Colon (tissue), 2 donors: ENCODE data around the gene STEAP2.

ENCODE experiments used
- FAIRE-seq: peaks from 2 replicates; lab custom pipeline; 2012; peaks lifted over from hg19 to GRCh38; lab: Jason Lieb, UNC
- donor health status: control.
- donor health status: control.

The STEAP2 gene

DNA sequence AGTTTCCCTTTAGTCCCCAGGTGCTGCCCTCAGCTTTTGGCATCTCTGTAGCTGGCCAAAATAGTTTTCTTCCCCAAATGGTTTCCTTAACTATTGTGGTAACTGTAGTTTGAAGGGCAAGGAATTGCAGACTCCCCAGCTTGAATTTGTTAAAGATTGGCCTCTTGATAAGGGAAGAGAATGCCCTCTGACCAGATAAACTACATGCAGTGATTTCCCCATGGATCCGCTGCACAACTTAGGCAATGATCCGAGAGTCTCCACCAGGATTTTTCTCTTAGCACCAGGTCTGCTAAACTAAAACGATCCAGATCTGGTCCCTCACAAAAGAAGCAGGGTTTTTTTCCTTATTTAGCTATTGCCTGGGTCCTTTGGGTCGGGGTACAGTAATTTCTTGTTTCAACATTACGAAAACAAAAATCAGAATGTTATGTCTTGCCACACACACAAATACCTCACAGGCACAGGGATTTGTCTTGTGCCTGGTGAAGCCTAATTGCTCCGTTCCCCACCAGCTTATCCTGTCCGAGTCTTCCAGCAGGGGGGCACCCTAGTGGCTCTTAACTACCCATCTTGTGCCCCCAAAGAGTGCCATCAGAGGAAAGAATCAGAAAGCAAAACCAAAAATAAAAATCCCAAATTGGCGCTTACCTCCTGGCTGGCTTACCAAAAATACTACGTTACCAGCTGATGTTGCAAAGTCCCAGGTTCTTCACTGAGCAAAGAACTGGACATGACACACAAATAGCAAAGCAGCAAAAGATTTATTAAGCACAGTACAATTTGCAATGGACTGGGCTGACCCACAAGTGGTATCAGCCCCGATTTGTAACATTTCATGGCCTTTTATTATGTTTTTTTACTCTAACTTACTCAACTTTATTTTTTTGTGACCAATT lies 16.4 kb upstream of the STEAP2 start:
- no peak for FAIRE-seq

DNA sequence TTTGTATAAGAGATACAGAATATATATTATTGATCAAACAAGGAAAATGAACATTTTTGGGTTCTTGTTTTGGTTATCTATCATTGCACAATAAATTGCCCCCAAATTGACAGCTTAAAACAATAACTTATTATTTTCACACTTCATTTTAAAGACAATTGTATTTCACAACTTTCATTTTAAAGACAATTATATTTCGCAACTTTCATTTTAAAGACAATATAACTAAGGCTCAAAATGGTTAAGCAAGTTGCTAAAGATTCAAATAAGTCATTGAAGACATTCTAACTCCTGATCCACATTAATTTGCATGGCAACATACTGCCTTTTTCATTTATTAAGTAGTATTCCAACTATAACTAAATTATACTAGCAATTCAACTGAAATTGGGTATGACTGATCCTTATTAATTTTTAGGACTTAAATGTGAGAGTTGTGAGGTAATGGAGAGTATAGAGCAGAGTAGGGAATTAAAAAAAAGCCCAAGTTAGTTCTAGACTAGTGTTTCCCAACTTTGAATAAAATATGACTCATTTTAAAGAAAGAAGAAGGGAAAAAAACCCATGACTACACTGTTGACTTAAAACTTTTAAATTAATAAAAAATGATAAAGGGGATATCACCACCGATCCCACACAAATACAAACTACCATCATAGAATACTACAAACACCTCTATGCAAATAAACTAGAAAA lies 9.9 kb upstream of the STEAP2 start:
- FAIRE-seq, result no peak

GRCh38 chr7:90207956-90208355 lies 3.6 kb upstream of the STEAP2 start:
- no peak for FAIRE-seq

DNA sequence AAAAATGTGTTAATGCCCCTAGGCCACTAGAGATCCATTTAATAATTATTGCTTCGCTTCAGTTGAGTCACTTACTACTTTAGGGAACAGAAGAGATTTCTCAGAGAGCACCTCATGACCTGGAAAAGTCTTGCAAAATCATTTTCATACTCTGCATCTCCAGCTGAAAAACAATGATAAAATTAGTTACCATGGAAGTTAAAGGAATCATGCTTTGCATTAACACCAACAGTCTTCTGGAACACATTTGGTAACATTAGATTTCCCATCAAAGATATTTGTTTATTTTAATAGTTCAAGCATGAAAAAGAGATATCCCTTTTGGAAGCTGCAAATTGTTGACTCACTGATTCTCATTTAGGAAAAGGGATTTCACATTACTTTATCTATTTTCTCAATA lies 1.8 kb upstream of the STEAP2 start:
- FAIRE-seq, result no peak

- FAIRE-seq, result no peak
These were observed 1.1 kb upstream of the STEAP2 start for GRCh38 chr7:90210475-90210874.

DNA sequence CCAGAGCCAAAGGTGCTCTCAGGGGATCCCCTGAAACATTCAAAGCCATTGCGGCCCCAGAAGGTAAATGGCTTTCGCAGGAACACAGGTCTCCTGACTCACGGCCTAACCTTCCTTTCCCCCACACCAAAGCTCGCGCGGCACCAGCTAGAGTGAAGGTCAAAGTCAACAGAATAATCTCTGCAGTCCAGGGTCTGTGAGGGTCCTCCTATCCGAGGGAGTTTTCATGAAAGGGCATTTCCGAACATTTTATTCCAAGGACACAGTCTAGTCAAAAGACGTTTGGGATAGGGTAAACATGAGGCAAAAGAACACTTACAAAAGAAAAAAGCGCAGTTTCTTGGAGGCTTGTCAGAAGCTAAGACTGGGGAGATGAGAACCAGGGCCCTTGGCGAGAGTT lies 559 bp upstream of the STEAP2 start:
- no peak for FAIRE-seq

- no peak for FAIRE-seq
These were observed 582 bp downstream of the STEAP2 start for GRCh38 chr7:90212149-90212495.

- no peak for FAIRE-seq
These were observed 2.0 kb downstream of the STEAP2 start for GRCh38 chr7:90213521-90213920.

- FAIRE-seq, result no peak
These were observed 4.6 kb downstream of the STEAP2 start for GRCh38 chr7:90216080-90216674.

DNA sequence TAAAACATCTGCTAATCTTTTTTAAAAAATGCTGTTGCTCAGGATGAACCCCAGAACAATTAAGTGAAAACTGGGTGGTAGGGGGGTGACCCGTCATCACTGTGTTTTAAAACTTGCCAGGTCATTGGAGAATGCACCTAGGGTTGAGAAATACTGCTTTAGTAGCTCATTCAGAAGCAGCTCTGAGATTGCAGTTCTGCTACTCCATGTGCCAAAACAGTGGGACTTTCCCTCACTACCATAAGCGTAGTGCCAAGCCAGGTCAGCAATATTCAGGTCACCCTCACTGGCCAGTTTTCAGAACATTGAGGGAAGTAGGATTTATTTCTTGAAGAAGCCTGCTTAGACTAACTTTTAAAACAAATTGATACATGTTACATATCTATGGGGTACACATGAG lies 5.2 kb downstream of the STEAP2 start:
- FAIRE-seq, result no peak

DNA sequence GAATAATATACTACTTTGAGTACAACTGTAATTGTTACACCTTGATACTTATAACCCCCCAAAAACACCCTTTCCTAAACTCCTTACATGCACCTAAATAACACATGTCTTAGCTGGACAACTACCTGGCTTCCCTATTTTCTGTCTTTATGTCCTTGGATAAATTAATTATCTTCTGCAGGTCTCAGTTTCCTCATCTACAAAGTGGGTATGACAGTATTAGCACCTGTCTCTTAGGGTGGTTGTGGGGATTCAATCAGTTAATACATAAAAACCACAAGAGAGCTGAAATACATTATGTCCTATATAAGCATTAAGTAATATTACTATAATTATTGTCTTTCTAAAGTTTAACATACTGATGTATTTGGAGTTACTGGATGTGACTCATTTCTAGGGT lies 10.8 kb downstream of the STEAP2 start:
- FAIRE-seq, result no peak

DNA sequence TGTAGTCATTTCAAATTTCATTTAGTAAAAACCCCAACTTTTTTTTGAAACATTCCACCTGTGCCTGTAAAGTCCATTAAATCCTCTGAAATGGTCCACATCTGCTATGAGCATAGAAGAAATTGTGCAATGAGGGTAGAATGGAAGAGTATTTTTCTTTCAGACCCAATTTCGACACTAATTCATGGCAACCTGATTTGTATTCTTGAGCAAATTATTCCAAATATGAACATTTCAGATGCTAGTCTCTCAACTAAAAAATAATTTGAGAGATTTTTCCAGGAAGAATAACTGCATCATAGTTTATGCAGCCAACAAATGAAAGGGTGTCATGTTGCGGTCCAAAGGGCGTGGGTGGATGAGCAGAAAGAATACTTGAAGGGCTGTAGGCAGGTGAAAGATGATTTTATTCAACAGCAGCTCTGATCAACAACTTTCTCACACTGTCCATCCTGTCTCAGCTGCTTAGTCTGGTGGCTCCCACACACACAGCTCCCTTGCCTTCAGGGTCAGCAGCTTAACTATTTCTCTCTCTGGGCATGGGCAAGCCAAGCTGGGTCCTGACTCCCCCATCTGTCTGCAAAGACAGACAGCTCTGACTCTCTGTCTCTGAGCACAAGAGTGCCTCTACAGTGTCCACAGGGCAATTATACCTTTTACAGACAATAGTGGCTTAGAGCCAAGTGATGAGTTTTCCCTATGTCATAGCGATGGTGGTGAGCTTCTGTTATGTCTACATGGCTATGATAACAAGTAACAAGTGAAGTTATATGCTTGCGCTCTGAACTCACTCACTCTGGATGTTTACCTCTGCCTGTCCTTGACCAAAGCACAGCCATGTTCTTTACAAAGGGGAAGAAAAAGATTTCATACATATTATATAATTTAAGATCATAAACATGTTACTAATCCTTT lies 11.5 kb downstream of the STEAP2 start:
- no peak for FAIRE-seq

GRCh38 chr7:90224195-90224594 lies 12.7 kb downstream of the STEAP2 start:
- no peak for FAIRE-seq

- no peak for FAIRE-seq
These were observed 13.6 kb downstream of the STEAP2 start for GRCh38 chr7:90225181-90225580.

DNA sequence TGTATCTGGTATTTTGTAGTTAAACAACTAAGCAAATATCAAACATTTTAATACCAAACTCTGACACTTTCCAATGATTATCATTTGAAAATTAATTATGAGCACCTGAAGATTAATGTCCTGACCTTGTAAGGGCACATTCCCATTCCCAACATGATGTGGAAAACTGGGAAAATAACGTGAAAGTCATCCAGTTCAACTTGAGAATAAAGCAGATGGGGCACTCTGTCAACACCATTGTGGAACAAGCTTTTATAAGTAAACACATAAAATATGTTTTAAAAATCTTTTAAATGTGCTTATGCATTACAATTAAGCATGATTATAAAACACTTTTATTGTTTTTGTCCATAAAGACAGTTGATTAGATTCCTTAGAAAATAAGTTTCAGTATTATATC lies 14.1 kb downstream of the STEAP2 start:
- no peak for FAIRE-seq

GRCh38 chr7:90227259-90227658 lies 15.7 kb downstream of the STEAP2 start:
- no peak for FAIRE-seq

DNA sequence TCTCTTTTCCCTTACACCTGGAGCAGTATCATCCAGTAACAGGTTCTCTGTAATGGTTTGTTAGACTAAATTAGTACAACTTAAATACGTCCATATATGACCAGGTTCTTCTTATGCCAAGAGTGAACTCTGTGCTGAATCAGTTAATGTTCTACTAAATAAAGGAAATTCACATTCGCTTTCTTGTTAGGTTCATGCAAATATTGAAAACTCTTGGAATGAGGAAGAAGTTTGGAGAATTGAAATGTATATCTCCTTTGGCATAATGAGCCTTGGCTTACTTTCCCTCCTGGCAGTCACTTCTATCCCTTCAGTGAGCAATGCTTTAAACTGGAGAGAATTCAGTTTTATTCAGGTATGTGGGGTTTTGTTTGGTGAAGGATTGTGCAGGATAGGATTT lies 18.1 kb downstream of the STEAP2 start:
- no peak for FAIRE-seq

DNA sequence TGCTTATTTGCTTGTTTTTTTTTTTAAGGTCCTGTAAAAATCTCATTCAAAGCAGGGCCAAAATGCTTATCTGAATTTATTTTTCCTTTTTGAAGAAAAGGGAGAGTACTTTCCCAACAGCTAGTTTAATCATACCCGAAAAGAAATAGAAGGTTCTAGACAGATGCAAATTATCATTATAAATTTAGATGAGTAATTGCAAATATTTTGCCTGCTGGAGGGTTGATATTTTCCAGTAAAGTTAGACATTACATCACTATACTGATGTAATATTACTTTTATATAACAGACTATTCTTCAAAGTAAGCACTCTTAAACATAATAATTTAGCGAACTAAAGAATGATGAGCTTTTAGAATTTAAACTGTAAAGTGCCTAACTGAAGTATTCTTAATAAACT lies 19.3 kb downstream of the STEAP2 start:
- peak; percentile 92 for FAIRE-seq

GRCh38 chr7:90231304-90231703 lies 19.8 kb downstream of the STEAP2 start:
- FAIRE-seq, result no peak

- no peak for FAIRE-seq
These were observed 20.9 kb downstream of the STEAP2 start for GRCh38 chr7:90232430-90232829.

DNA sequence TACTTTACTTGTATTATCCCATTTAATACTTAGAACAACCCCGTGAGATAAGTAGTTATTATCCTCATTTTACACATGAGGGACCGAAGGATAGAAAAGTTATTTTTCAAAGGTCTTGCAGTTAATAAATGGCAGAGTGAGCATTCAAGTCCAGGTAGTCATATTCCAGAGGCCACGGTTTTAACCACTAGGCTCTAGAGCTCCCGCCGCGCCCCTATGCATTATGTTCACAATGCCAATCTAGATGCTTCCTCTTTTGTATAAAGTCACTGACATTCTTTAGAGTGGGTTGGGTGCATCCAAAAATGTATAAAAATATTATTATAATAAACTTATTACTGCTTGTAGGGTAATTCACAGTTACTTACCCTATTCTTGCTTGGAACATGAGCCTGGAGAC lies 22.0 kb downstream of the STEAP2 start:
- no peak for FAIRE-seq

GRCh38 chr7:90236721-90237289 lies 25.3 kb downstream of the STEAP2 start:
- FAIRE-seq, result no peak
